ENCODE measurements around the gene RECQL5. TPM values are rescaled to one million over a fixed set of nuclear protein-coding genes. Genes with fewer than 3 reads are reported as not detected.
A peak's percentile ranks its signal among the peaks of the same experiment; 100 is the strongest.

RECQL5 gene
- total RNA-seq, 4 donors from 2014 or later: 23.2 to 51.9 (median 34.7) TPM

- 43 to 53% methylated on average over 3 of the region's 3 CpGs for WGBS, 2 donors
- DNase-seq (ENCODE audit: low spot score in 2 of 2): no peak
- H3K4me3 ChIP-seq: no peak overlapping the region
- peaks cover 0 to 85% (median 54%) of the 10 kb centered on the region in 4 donors for H3K4me1 ChIP-seq
- H3K9me3 ChIP-seq: no peaks in the 10 kb centered on the region
- no peaks in the 10 kb centered on the region for H3K36me3 ChIP-seq
- peak overlapping the region; percentile 72 to 98 (median 85) for H3K27ac ChIP-seq
- TF ChIP-seq POLR2A (IDR thresholded peaks at IDR 0.05) (no peak), EP300 (IDR thresholded peaks at IDR 0.05) (no peak)
- TF ChIP-seq, protein P1, sequence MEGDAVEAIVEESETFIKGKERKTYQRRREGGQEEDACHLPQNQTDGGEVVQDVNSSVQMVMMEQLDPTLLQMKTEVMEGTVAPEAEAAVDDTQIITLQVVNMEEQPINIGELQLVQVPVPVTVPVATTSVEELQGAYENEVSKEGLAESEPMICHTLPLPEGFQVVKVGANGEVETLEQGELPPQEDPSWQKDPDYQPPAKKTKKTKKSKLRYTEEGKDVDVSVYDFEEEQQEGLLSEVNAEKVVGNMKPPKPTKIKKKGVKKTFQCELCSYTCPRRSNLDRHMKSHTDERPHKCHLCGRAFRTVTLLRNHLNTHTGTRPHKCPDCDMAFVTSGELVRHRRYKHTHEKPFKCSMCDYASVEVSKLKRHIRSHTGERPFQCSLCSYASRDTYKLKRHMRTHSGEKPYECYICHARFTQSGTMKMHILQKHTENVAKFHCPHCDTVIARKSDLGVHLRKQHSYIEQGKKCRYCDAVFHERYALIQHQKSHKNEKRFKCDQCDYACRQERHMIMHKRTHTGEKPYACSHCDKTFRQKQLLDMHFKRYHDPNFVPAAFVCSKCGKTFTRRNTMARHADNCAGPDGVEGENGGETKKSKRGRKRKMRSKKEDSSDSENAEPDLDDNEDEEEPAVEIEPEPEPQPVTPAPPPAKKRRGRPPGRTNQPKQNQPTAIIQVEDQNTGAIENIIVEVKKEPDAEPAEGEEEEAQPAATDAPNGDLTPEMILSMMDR (IDR thresholded peaks at IDR 0.05): no peak
- no peaks in the 10 kb centered on the region for H3K27me3 ChIP-seq
These were observed 14.3 kb upstream of the RECQL5 start for GRCh38 chr17:75681289-75681688.

- Histone ChIP-seq H3K4me3 (no peak overlapping the region), H3K4me1 (peaks cover 0 to 85% (median 46%) of the 10 kb centered on the region in 4 donors), H3K9me3 (no peaks in the 10 kb centered on the region), H3K27ac (peak overlapping the region; percentile 72 to 98 (median 85)), H3K27me3 (no peaks in the 10 kb centered on the region), H3K36me3 (no peaks in the 10 kb centered on the region)
- WGBS, 2 donors: 75 to 81% methylated on average over 10 of the region's 10 CpGs
- DNase-seq (ENCODE audit: low spot score in 2 of 2): no peak
- TF ChIP-seq EP300 (IDR thresholded peaks at IDR 0.05) (no peak), POLR2A (IDR thresholded peaks at IDR 0.05) (no peak)
- TF ChIP-seq, protein P1 (IDR thresholded peaks at IDR 0.05): no peak
These were observed 13.5 kb upstream of the RECQL5 start for GRCh38 chr17:75680431-75680830.

GRCh38 chr17:75679706-75680211 lies 12.8 kb upstream of the RECQL5 start:
- TF ChIP-seq, protein P1 (IDR thresholded peaks at IDR 0.05): peak; percentile 34 to 81 (median 45)
- TF ChIP-seq EP300 (IDR thresholded peaks at IDR 0.05) (peak; percentile 23 to 74), POLR2A (IDR thresholded peaks at IDR 0.05) (no peak)
- no peaks in the 10 kb centered on the region for H3K27me3 ChIP-seq
- H3K4me1 ChIP-seq: peaks cover 0 to 85% (median 43%) of the 10 kb centered on the region in 4 donors
- H3K4me3 ChIP-seq: no peak overlapping the region
- no peaks in the 10 kb centered on the region for H3K9me3 ChIP-seq
- H3K36me3 ChIP-seq: no peaks in the 10 kb centered on the region
- peak overlapping the region; percentile 72 to 98 (median 85) for H3K27ac ChIP-seq
- DNase-seq (ENCODE audit: low spot score in 2 of 2): peak; percentile 41 to 54
- WGBS, 2 donors: 38 to 39% methylated on average over 11 of the region's 11 CpGs

GRCh38 chr17:75676461-75676860 lies 9.5 kb upstream of the RECQL5 start:
- no peak for DNase-seq (ENCODE audit: low spot score in 2 of 2)
- Histone ChIP-seq H3K36me3 (peaks cover 0 to 30% (median 0%) of the 10 kb centered on the region in 3 donors), H3K4me1 (peaks cover 0 to 64% (median 21%) of the 10 kb centered on the region in 4 donors), H3K27ac (peak overlapping the region in 3 of 4 donors; percentile 21 to 97 (median 88)), H3K27me3 (no peaks in the 10 kb centered on the region), H3K4me3 (no peak overlapping the region), H3K9me3 (no peaks in the 10 kb centered on the region)
- WGBS, 2 donors: 56 to 62% methylated on average over 3 of the region's 3 CpGs
- no peak for TF ChIP-seq POLR2A (IDR thresholded peaks at IDR 0.05)
- TF ChIP-seq EP300 (IDR thresholded peaks at IDR 0.05): no peak

- Histone ChIP-seq H3K9me3 (no peaks in the 10 kb centered on the region), H3K27me3 (no peaks in the 10 kb centered on the region), H3K4me3 (no peak overlapping the region), H3K36me3 (peaks cover 0 to 60% (median 6%) of the 10 kb centered on the region in 3 donors), H3K27ac (peak overlapping the region in 1 of 4 donors; percentile 97), H3K4me1 (peaks cover 0 to 61% (median 9%) of the 10 kb centered on the region in 4 donors)
- 67 to 73% methylated on average over 4 of the region's 4 CpGs for WGBS, 2 donors
- TF ChIP-seq POLR2A (IDR thresholded peaks at IDR 0.05) (no peak), EP300 (IDR thresholded peaks at IDR 0.05) (no peak)
- TF ChIP-seq, protein P1 (IDR thresholded peaks at IDR 0.05): no peak
- no peak for DNase-seq (ENCODE audit: low spot score in 2 of 2)
These were observed 6.5 kb upstream of the RECQL5 start for GRCh38 chr17:75673487-75673886.

Measured in tibial nerve (tissue), 4 donors.